ENCODE data around the gene STAM.
"Not testable (repeated sequence)": the region's sequence is repeated elsewhere in the genome, so short reads cannot be mapped to it uniquely, and the experiment has no call there.

The STAM gene

GRCh38 chr10:17643755-17644484 lies at the start of gene STAM:
Gene STAM, plus strand, starts transcription at chr10:17644151. Its CDS starts 189 bp downstream, at chr10:17644340.
- DNase-seq = peak; percentile 35 to 96 (median 85)

- DNase-seq = no peak
These were observed 46.6 kb upstream of the STAM start for GRCh38 chr10:17597386-17597785.

- no peak for DNase-seq
These were observed 44.9 kb upstream of the STAM start for GRCh38 chr10:17599089-17599488.

- no peak for DNase-seq
These were observed 38.0 kb upstream of the STAM start for GRCh38 chr10:17605936-17606335.

GRCh38 chr10:17606547-17607040 lies 37.4 kb upstream of the STAM start:
- no peak for DNase-seq

GRCh38 chr10:17607060-17607459 lies 36.9 kb upstream of the STAM start:
- DNase-seq = no peak

GRCh38 chr10:17607603-17608332 lies 36.2 kb upstream of the STAM start:
- DNase-seq = peak in 6 of 58 donors; percentile 2 to 41 (median 6)

- DNase-seq = no peak
These were observed 34.4 kb upstream of the STAM start for GRCh38 chr10:17609523-17610079.

GRCh38 chr10:17616403-17617030 lies 27.4 kb upstream of the STAM start:
- peak in 34 of 58 donors; percentile 2 to 70 (median 27) for DNase-seq

- peak in 54 of 58 donors; percentile 9 to 76 (median 38) for DNase-seq
These were observed 26.7 kb upstream of the STAM start, which contains the start of gene HACD1 for GRCh38 chr10:17617031-17617911. Gene HACD1, minus strand, starts transcription at chr10:17617374. Its CDS starts 35 bp downstream, at chr10:17617339.

GRCh38 chr10:17622061-17622460 lies 21.9 kb upstream of the STAM start:
- DNase-seq = no peak

- DNase-seq = no peak
These were observed 19.0 kb upstream of the STAM start for GRCh38 chr10:17624996-17625395.

GRCh38 chr10:17626656-17627055 lies 17.3 kb upstream of the STAM start:
- DNase-seq = no peak

GRCh38 chr10:17632590-17632989 lies 11.4 kb upstream of the STAM start:
- not testable (repeated sequence) for DNase-seq

- no peak for DNase-seq
These were observed 10.6 kb upstream of the STAM start for GRCh38 chr10:17633353-17633752.

- no peak for DNase-seq
These were observed 6.1 kb upstream of the STAM start for GRCh38 chr10:17637869-17638268.

- no peak for DNase-seq
These were observed 3.6 kb upstream of the STAM start for GRCh38 chr10:17640331-17640816.

GRCh38 chr10:17643339-17643754 lies 604 bp upstream of the STAM start:
- peak in 30 of 58 donors; percentile 21 to 84 (median 70) for DNase-seq

GRCh38 chr10:17644485-17644943 lies 563 bp downstream of the STAM start:
- peak in 11 of 58 donors; percentile 26 to 70 (median 53) for DNase-seq
